Upper lobe of left lung (tissue), 4 donors: ENCODE measurements around the gene RTBDN.

ENCODE experiments used
- EP300 ChIP-seq, 4 donors: sonication (generic); formaldehyde crosslinking; IDR thresholded peaks; one replicate each; pipeline ENCODE4 v1.5.1; 2017; ENCODE audit warnings: antibody characterized with exemption in 4 of 4, control low read depth in 2 of 4
- POLR2A ChIP-seq, 4 donors: fragments of 450-650 bp; IDR thresholded peaks; one replicate each; pipeline ENCODE4 v1.5.1; 2016 to 2017; ENCODE audit warnings: antibody characterized with exemption in 4 of 4, mild to moderate bottlenecking in 2 of 4
- POLR2AphosphoS5 ChIP-seq, 2 donors: sonication (generic); formaldehyde crosslinking; IDR thresholded peaks; one replicate each; pipeline ENCODE4 v1.5.1; 2017; ENCODE audit warnings: antibody characterized with exemption in 2 of 2
- TF ChIP-seq, protein P1 (sequence below), 6 experiments: fragments of 450-650 bp in 4 of 6; fragments of 200-600 bp in 2 of 6; sonication (generic) in 2 of 6; IDR thresholded peaks; one replicate each; pipeline ENCODE4 v1.5.1; 2016 to 2019; ENCODE audit warnings: antibody characterized with exemption in 6 of 6

DNA sequence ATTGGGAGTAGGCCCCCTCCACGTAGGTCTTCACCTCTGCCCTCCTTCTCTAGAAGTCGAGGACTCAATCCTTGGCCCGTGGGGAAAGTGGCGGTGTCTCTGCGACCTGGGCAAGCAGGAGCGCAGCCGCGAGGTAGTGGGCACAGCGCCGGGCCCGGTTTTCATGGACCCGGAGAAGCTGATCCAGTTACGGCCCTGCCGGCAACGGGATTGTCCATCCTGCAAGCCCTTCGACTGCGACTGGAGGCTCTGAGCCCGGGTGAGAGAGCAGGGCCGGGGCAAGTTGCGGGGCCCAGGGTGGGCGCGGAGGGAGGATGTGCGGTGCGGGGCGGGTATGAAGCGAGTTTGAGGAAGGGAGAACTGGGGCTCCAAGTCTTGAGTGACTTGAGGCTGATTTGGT, 30.3 kb downstream of the RTBDN start:
- TF ChIP-seq, protein P1, sequence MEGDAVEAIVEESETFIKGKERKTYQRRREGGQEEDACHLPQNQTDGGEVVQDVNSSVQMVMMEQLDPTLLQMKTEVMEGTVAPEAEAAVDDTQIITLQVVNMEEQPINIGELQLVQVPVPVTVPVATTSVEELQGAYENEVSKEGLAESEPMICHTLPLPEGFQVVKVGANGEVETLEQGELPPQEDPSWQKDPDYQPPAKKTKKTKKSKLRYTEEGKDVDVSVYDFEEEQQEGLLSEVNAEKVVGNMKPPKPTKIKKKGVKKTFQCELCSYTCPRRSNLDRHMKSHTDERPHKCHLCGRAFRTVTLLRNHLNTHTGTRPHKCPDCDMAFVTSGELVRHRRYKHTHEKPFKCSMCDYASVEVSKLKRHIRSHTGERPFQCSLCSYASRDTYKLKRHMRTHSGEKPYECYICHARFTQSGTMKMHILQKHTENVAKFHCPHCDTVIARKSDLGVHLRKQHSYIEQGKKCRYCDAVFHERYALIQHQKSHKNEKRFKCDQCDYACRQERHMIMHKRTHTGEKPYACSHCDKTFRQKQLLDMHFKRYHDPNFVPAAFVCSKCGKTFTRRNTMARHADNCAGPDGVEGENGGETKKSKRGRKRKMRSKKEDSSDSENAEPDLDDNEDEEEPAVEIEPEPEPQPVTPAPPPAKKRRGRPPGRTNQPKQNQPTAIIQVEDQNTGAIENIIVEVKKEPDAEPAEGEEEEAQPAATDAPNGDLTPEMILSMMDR (IDR thresholded peaks at IDR 0.05) = no peak
- TF ChIP-seq POLR2A (IDR thresholded peaks at IDR 0.05) = no peak
- TF ChIP-seq EP300 (IDR thresholded peaks at IDR 0.05) = no peak
- no peak for TF ChIP-seq POLR2AphosphoS5 (IDR thresholded peaks at IDR 0.05)
